Adrenal gland (tissue), 5 donors: ENCODE data around the gene PRPF38B.

Experiments used
- CTCF ChIP-seq, 6 experiments: fragments of 450-650 bp in 4 of 6; fragments of 200-600 bp in 2 of 6; sonication (generic) in 1 of 6; IDR thresholded peaks; 1 replicate in 5 of 6; 2 replicates in 1 of 6; pipeline versions ENCODE4 v1.5.1 to v1.8.0; 2016 to 2021; ENCODE audit warnings: antibody characterized with exemption in 6 of 6, mild to moderate bottlenecking in 2 of 6, moderate library complexity in 1 of 6
- POLR2A ChIP-seq, 2 donors: fragments of 450-650 bp; IDR thresholded peaks; one replicate each; pipeline ENCODE4 v1.6.1; 2017; ENCODE audit warnings: antibody characterized with exemption in 2 of 2, mild to moderate bottlenecking in 2 of 2, moderate library complexity in 1 of 2
- donor health status: DM: no; HTN: no; CAD: no.

GRCh38 chr1:108716437-108717230, 24.5 kb downstream of the PRPF38B start:
- no peak for TF ChIP-seq CTCF (IDR thresholded peaks at IDR 0.05)
- TF ChIP-seq POLR2A (IDR thresholded peaks at IDR 0.05) = no peak
